GM19193 (cell line): ENCODE data around the gene LBX2.
A peak's percentile ranks its signal among the peaks of the same experiment; 100 is the strongest.

Experiments used
- POLR2A ChIP-seq: IDR thresholded peaks from 4 replicates; pipeline ENCODE4 v1.6.1; 2011; ENCODE audit not compliant: insufficient read depth, insufficient read length; ENCODE audit errors: extremely low read depth

LBX2 gene

DNA sequence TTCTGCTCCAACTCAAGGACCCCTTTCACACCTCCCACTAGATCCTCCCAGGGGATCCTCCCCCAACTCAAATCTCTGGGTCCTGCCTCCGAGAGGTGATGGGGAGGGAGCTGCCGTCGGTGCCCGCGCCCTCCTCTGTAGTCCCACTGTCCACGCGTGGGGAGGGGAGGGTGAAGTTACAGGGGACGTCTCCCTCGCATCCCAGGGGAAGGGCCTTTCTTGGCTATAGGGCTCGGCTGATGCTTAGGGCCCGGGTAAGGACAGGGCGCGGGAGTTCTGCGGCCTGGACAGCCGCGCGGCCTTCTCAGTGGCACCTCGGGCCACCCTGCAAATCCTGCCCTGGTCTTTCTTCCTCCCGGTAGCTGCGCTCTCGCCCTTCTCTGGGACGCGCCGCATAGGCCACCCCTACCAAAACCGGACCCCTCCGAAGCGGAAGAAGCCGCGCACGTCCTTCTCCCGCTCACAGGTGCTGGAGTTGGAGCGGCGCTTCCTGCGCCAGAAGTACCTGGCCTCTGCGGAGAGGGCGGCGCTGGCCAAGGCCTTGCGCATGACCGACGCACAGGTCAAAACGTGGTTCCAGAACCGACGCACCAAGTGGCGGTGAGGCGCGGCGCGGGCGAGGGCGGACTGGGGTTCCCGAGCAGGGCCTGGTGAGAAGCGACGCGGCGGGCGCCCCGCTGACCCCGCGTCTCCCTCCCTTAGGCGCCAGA is 16.0 kb upstream of the LBX2 start:
- TF ChIP-seq POLR2A: no peak

DNA sequence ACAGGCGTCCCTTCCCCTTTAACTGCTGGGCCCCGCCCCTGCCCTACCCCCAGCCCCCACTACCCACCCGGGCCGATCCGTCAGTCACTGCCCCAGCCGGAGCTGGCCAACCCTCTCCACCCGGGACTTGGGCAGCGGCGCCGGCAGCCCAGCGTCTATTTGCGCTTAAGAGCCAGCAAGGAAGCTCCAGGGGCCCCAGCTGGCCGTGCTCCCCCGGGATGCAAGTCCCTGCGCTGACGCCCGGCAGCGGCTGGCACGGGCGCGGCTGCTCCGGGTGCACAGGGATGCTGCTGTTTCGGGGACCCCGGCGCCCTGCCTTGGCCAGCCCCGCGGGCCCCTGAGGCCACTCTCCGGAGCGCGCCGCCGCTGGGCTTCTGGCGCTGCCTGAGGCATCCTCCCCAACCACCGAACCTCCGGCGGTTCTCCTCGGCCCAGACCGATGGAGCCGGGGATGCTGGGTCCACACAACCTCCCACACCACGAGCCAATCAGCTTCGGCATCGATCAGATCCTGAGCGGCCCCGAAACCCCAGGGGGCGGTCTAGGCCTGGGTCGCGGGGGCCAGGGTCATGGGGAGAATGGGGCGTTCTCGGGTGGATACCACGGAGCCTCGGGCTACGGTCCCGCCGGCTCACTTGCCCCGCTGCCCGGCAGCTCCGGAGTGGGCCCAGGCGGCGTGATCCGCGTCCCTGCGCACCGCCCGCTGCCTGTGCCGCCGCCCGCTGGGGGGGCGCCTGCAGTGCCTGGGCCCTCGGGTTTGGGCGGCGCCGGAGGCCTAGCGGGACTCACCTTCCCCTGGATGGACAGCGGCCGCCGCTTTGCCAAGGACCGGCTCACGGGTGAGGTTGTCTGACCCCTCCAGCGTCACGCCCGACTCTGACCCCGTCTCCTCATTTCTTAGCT is 15.2 kb upstream of the LBX2 start, which contains the start of gene TLX2:
Gene TLX2, plus strand, starts transcription at position 83 of the 903 bp plus-strand sequence. Its CDS starts 357 bp downstream, at position 440.
- no peak for TF ChIP-seq POLR2A

DNA sequence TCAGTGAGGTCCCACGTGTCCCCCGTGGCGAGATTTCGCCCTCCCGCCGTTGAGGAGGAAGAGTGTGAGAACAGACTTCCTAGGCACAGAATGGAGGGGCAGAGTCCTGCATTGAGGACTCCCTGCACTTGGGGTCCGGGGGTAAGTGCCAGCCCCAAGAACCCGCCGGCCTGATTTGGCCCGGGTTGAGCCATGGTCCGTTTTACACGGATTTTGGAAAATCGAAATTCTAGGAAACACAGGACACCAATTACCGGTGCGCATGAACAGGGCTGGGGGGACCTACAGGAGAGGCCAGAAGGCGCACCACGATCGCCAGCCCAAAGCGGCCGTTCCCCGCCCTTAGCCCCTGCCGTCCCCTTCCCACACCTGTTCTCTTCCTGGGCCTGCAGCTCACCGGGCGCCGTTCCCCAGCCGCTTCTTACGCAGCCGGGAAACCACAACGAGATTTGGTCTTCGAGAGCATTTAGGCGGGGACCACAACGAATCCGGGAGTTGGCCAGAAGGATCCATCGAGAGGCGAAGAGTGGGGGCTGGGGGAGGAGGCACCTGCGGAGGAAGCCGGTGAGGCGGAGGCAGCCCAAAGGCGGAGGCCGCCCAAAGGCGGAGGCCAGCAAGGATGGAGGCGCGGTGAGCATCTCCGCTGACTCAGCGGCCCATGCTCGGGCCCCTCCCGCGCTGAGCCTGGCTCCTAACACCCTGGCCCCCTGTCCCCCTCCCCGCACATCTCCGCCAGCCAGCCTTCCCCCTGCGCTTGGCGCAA is 14.4 kb upstream of the LBX2 start:
- no peak for TF ChIP-seq POLR2A

DNA sequence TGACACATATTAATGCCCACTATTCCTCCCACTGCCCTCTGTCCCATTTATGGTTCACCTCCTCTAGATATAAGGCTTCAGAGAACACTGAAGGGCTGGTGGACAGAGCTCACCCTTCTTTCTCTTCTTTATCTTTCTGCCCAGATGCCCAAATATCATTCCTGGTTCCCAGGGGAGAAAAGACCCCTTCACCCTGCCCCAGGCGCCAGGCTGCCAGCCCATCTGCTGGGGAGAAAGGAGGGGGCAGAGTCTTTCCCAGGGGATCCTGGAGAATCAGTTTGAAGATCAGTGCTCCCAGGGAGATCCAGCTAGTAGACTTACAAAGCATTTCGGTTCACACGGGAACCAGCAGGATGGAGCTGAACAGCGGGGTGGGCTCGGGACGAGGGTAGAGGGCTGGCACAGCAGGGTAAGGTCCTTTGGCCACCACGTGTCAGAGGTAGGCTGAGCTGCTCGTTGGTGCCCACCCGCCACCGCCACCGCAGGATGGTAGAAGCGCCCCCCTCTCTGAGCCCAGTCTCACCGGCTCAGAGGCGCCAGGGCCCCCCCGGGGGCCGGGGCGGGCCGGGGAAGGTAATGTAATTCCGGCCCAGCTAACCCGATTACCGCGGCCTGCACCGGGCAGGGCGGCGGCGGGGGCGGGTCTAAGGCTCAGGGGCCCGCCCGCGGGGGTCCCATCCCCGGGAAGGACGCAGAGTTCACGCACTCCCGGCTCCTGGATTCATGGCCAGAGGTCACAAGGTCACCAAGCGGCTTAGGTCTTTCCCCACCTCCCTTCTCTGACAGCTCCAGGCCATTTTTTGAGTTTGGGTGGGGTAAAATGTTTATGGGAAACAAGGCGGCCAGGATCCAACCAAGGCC is 13.6 kb upstream of the LBX2 start:
- no peak for TF ChIP-seq POLR2A

DNA sequence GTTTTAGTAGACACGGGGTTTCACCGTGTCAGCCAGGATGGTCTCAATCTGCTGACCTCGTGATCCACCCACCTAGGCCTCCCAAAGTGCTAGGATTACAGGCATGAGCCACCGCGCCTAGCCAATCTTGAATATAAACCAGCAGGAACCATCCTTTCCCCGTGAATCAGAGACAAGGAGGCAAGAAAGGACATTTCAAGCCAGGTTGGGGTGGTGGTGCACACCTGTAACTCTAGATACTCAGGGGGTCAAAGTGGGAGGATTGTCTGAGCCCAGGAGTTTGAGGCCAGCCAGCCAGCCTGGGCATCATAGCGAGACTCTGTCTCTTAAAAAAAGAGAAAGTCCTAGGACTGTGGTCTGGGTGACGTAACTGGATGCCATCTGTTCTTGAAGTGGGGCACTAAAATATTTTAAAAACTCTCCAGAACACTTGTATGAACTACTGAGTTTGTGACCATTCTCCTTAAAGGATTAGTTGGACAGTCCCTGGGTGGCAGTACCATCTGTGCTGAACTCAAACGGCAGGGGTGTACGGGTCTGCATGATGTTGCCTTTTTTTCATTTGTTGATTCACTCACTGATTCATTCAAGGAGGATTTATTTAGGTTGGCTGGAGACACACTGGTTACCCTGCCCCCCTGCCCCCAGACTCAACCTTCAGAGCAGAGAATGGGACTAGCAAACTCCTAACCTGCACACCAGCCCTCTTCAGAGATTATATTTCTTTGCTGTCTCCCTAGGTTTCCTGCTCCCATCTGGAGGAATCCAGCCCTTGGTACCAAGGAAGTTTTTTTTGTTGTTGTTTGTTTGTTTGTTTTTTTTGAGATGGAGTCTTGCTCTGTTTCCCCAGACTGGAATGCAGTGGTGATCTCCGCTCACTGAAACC is 11.9 kb upstream of the LBX2 start:
- TF ChIP-seq POLR2A: no peak

DNA sequence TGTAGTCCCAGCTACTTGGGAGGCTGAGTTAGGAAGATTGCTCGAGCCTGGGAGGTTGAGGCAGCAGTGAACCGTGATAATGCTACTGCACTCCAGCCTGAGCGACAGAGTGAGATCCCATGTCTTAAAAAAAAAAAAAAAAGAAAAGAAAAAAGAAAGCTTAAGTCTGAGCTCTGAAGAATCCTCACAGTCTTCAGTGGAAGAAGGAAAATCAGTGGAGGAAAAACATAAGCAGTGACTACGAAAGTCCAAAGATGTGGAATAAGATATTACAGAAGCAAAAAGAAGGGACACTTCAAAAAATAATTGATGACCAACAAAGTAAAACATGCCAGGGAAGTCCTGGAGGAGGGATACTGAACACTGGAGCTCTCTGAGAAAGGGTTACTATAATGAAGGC is 10.9 kb upstream of the LBX2 start:
- TF ChIP-seq POLR2A: no peak

DNA sequence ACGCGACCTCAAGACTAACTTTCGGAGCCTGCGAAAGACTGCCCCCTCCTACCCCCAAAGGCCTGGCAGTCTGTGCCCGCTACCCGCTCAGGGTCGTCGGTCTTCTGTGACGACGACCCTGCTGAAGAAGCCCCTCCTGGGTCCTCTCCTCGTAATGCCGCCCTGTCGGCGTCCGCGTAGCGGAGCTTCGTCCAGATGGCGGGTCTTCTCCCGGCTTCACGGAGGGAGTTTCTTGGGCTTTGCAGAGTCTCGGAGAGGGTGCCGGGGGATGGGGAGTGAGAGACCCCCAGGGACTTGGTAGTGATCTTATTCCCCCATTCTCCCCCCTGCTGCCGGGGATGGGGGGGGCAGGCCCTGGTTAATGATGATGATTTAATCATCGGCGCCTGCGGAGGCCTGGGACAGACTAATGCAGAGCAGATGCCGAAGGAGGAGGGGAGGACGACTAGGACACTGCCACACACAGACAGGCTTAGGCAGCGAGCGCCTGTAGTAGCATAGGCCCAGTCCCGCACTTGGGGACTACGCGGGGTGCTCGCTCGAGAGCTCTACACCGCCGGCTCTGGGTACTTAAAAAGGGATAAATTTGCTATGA is 8.6 kb upstream of the LBX2 start:
- TF ChIP-seq POLR2A: no peak

DNA sequence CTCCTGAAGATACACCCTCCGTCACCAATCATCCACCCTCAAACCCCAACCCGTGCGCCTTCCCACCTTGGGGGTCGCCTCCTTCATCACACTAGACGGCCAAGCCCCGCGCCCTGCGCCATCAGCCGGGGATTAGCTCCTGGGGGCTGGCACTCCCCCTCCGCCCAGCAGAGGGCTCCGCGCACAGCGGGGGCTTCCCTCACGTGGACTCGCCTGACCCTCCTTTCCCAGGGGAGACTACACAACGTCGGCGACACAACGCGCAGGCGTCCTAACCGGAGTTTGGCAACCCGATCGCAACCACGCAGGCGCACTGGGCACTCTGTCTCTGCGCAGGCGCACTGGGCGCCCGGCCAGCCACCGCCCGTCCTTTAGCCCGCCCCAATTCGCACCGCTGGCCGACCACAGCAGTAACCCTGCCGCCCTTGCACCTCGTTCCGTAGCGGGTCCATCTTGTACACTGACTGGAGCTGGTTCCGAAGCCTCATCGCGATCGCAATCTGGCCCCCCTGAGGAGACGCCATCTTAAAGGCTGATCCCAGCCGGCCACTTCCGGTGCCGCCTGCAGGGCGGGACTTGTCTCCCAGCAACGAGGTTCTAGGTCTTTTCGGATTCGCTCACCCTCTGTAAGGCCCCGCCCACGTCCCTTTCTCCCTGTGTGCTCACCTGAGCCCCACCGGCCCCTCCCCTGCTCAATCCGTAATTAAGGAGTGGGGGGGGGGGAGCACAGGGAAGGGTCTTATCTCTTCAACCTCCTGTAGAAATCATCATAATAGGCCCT is 7.9 kb upstream of the LBX2 start, which contains the start of gene PCGF1:
Gene PCGF1, minus strand, starts transcription at position 551 of the 781 bp plus-strand sequence. Its CDS starts 27 bp downstream, at position 524.
- TF ChIP-seq POLR2A: peak; percentile 90

DNA sequence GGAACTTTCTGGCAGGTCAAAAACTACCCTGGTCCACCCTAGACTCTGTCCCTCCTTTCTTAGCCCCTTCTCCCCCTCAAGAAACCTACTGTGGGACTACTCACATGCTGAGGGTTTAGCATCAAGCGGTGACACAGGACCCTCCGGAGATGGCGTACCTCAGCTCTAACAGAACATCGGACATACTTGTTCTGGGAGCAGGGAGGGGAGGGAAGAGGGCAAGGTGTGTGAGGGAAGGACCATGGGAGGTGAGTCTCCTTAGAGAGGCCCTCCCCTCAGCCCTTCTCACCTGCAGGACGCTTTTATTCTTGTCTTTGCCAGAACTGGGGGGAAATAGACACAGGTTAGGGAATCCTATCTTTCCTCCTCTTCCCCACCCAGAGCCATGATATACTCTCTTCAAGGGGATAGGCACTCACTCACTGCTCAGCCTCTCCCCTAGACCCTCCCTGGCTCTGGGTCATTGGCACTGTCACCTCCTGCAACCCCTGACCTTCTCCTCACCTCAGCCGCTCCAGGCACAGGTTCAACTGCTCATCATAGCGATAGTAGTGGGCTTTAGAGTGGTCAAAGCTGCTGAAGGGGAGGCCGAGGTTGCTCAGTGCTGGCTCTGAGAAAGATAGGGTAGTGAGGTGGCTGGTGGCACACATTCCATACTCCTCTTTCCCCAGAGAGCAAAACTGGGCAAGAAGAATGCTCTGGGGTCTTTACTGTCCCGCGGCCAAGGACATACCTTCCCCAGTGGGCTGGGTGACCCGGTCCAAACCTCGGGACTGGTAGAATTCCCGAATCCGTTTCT is 6.2 kb upstream of the LBX2 start:
- no peak for TF ChIP-seq POLR2A

DNA sequence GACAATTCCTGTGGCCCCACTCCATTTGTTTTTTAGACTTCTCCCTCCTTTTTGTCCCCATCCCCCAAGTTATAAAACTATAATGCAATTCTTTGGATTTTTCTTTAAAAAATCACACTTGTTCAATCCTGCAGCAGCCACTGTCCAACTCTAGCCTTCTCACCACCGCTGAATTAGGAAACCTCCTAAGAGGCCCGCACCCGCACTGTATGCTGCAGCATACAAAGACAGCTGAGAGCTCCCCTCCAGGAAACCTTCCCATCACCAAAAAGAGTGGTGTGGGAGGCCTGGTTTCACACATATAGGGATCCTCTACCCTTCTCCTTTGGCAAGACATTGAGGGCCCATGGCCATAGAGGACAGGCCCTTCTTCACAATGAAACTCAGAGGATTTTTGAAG is 5.2 kb upstream of the LBX2 start:
- no peak for TF ChIP-seq POLR2A

DNA sequence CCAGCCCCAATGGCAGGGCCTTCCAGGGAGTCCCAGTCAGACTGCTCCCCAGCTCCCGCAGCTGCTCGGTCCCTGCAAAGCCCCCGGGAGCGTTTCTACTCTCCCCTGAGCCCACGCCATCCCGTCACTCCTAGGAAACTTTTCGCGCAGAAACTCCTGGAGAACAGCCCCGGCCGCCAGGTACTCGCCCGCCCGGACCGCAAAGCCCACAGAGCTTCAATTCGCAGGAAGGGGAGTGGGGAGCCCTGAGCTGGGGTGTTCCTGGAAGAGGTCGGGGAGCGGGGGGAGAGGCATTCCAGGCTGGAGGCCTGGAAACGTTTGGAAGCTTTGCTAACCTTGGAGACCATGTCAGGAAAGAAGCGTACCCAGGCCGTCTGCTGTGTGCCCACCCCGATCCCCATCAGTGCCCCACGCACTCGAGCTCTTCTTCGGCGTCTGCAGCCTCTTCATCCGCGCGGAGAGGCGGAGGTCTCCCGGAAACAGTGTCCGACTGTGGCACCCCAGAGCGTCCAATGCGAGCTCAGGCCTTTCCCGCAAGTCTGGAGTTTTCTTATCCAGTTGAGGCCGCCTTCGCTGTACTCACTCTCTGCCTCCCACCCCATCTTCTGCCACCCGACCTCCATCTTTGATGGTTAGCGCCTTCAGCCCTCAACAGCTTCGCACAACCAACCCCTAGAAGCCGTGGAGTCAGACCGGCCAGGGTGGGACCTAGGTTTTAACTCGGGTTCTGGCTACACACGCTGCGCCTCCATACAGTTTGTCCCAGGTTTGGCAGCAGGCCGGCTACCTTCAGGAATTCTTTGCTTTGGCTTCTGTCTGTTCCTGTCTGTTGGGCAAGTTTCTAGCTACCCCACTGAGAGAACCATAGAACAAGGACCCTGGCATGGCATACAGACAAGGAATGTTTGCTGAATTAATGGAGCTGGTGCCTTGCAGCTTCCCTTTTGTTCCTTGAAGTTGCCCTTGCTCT is 4.4 kb upstream of the LBX2 start:
- no peak for TF ChIP-seq POLR2A
